Measurements from ENCODE around the gene CERS6.

DNA sequence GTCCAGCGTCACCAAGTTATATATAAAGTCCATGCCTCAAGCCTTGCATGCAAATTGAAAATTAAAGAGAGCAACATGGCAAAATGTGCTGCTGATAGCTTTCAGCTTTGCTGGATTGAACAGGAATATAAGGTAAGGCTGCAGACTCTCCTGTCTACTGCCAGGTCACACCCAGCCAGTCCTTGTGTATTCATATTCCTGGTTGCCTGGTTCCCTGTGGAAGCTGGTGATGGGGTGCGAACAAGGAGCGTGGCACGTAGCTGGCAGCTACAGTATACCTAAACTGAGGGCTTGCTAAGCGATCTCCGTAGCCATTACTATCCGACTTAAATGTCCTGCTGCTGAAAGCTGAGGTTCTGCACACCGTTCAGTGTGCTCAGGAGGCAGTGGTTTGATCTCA, 296.3 kb downstream of the CERS6 start:
- TF ChIP-seq YY1 (tag by site-specific recombination; IDR thresholded peaks at IDR 0.05), result no peak
- no peak for TF ChIP-seq SP2 (tag by site-specific recombination; IDR thresholded peaks at IDR 0.05)
